Stimulated activated naive CD4-positive, alpha-beta T cell (primary cell): ENCODE data around the gene ETS1.
"Not testable (repeated sequence)": the region's sequence is repeated elsewhere in the genome, so short reads cannot be mapped to it uniquely, and the experiment has no call there.

Experiments used
- DNase-seq, 6 experiments: peaks; one replicate each; lab custom pipeline; 2025; lab: John Stamatoyannopoulos, UW

The ETS1 gene

GRCh38 chr11:128465531-128465930, 121.8 kb downstream of the ETS1 start:
- peak in 3 of 6 experiments; percentile 26 to 57 (median 47) for DNase-seq

GRCh38 chr11:128464878-128465450, 122.4 kb downstream of the ETS1 start:
- peak in 1 of 6 experiments; percentile 35 for DNase-seq

GRCh38 chr11:128463979-128464378, 123.4 kb downstream of the ETS1 start:
- no peak for DNase-seq

- no peak for DNase-seq
These were observed 124.0 kb downstream of the ETS1 start for GRCh38 chr11:128463371-128463829.

GRCh38 chr11:128462922-128463321, 124.4 kb downstream of the ETS1 start:
- peak in 4 of 6 experiments; percentile 34 to 56 (median 44) for DNase-seq

- no peak for DNase-seq
These were observed 125.2 kb downstream of the ETS1 start for GRCh38 chr11:128462189-128462588.

- no peak for DNase-seq
These were observed 129.0 kb downstream of the ETS1 start for GRCh38 chr11:128458321-128458720.

GRCh38 chr11:128457874-128458273, 129.5 kb downstream of the ETS1 start:
- DNase-seq = no peak

GRCh38 chr11:128456566-128457268, 130.6 kb downstream of the ETS1 start:
- DNase-seq = no peak

- DNase-seq = no peak
These were observed 131.6 kb downstream of the ETS1 start for GRCh38 chr11:128455766-128456165.

- no peak for DNase-seq
These were observed 133.7 kb downstream of the ETS1 start for GRCh38 chr11:128453444-128454336.

GRCh38 chr11:128451652-128452470, 135.5 kb downstream of the ETS1 start:
- no peak for DNase-seq

GRCh38 chr11:128450882-128451651, 136.3 kb downstream of the ETS1 start:
- DNase-seq = no peak

- not testable (repeated sequence) for DNase-seq
These were observed 136.9 kb downstream of the ETS1 start for GRCh38 chr11:128450425-128450824.

GRCh38 chr11:128448981-128449713, 138.2 kb downstream of the ETS1 start:
- DNase-seq = no peak

GRCh38 chr11:128448200-128448886, 139.0 kb downstream of the ETS1 start:
- DNase-seq = no peak

- no peak for DNase-seq
These were observed 140.1 kb downstream of the ETS1 start for GRCh38 chr11:128447233-128447632.

- not testable (repeated sequence) for DNase-seq
These were observed 141.4 kb downstream of the ETS1 start for GRCh38 chr11:128445921-128446320.

- no peak for DNase-seq
These were observed 150.2 kb downstream of the ETS1 start for GRCh38 chr11:128437136-128437535.

GRCh38 chr11:128434818-128435217, 152.5 kb downstream of the ETS1 start:
- no peak for DNase-seq
